Spleen (tissue), 11 donors: Measurements from ENCODE around the gene LOXL3. TPM values are rescaled to one million over a fixed set of nuclear protein-coding genes. Genes with fewer than 3 reads are reported as not detected.
A peak's percentile ranks its signal among the peaks of the same experiment; 100 is the strongest.

ENCODE experiments used
- DNase-seq: peaks from one replicate; pipeline ENCODE4 v3.0.0-alpha.2; 2020
- H3K27ac ChIP-seq, 8 donors: fragments of 200-600 bp; sonication (generic) in 7 of 8; 1 replicate in 4 of 8; 2 replicates in 4 of 8; pipeline versions ENCODE4 v1.5.0 to v1.8.0; 2016 to 2021; ENCODE audit warnings: inconsistent platforms in 4 of 8, mild to moderate bottlenecking in 4 of 8, moderate library complexity in 1 of 8
- H3K27me3 ChIP-seq, 7 donors: fragments of 200-600 bp; sonication (generic) in 6 of 7; replicated peaks in 1 of 7; 1 replicate in 4 of 7; 2 replicates in 3 of 7; pipeline versions ENCODE4 v1.5.0 to v1.8.0; 2016 to 2021; ENCODE audit warnings: inconsistent platforms in 3 of 7, mild to moderate bottlenecking in 1 of 7
- H3K36me3 ChIP-seq, 6 donors: fragments of 200-600 bp; sonication (generic) in 5 of 6; 1 replicate in 4 of 6; 2 replicates in 2 of 6; pipeline versions ENCODE4 v1.5.0 to v1.8.0; 2016 to 2021; ENCODE audit warnings: inconsistent platforms in 2 of 6
- H3K4me1 ChIP-seq, 6 donors: fragments of 200-600 bp; sonication (generic) in 5 of 6; 1 replicate in 3 of 6; 2 replicates in 3 of 6; pipeline versions ENCODE4 v1.5.0 to v1.8.0; 2016 to 2021; ENCODE audit warnings: inconsistent platforms in 3 of 6
- H3K4me3 ChIP-seq, 8 donors: fragments of 200-600 bp; sonication (generic) in 7 of 8; 1 replicate in 4 of 8; 2 replicates in 4 of 8; pipeline versions ENCODE4 v1.5.0 to v1.8.0; 2016 to 2021; ENCODE audit warnings: inconsistent platforms in 4 of 8, mild to moderate bottlenecking in 4 of 8, moderate library complexity in 2 of 8
- H3K9me3 ChIP-seq, 8 donors: fragments of 200-600 bp; sonication (generic) in 7 of 8; 1 replicate in 4 of 8; 2 replicates in 4 of 8; pipeline versions ENCODE4 v1.5.0 to v1.8.0; 2016 to 2021; ENCODE audit warnings: inconsistent platforms in 4 of 8
- CTCF ChIP-seq, 11 experiments: fragments of 200-600 bp in 7 of 11; fragments of 450-650 bp in 4 of 11; sonication (generic) in 4 of 11; IDR thresholded peaks in 8 of 11; conservative IDR thresholded peaks in 3 of 11; 1 replicate in 7 of 11; 2 replicates in 4 of 11; pipeline versions ENCODE4 v1.4.0 to v1.8.0; 2016 to 2021; ENCODE audit warnings: antibody characterized with exemption in 11 of 11, inconsistent platforms in 4 of 11, mild to moderate bottlenecking in 1 of 11
- POLR2A ChIP-seq, 3 donors: fragments of 450-650 bp; IDR thresholded peaks; one replicate each; pipeline ENCODE4 v1.5.1; 2017; ENCODE audit warnings: antibody characterized with exemption in 3 of 3, mild to moderate bottlenecking in 1 of 3
- POLR2AphosphoS5 ChIP-seq, 3 donors: sonication (generic); formaldehyde crosslinking; IDR thresholded peaks; one replicate each; pipeline ENCODE4 v1.5.1; 2017; ENCODE audit warnings: antibody characterized with exemption in 3 of 3
- WGBS, 5 donors: extraction: QIAGEN DNeasy Blood & Tissue Kit in 3 of 5; methylation state at CpG; one replicate each; pipeline versions ENCODE4 v1.1.5 to v1.1.7; 2013 to 2018; 5-methylcytosine and 5-hydroxymethylcytosine counted together
- intact Hi-C: fragments of 100-400 bp; cut with DNase I; formaldehyde crosslinking; loops from one replicate; pipeline ENCODE4 v1.15.0; 2023; ENCODE audit warnings: low total_unique reads
- polyA plus RNA-seq, 3 donors: library from polyadenylated mRNA; stranded (reverse); fragments of 200-250 nt; gene quantifications; one replicate each; pipeline ENCODE4 v1.2.1, GENCODE V29; 2013
- total RNA-seq, 7 donors: library from RNA; depleted of rRNA in 3 of 7; stranded (reverse); fragments of >200 nt in 3 of 7; fragmentation: NEBNext Ultra II Directional in 4 of 7; extraction: Animal tissue kit (Norgen Biotek cat#: 25700) in 4 of 7; gene quantifications; one replicate each; pipeline versions ENCODE4 v1.1.0 to v1.2.1, GENCODE V29; 2016 to 2021
- donor health status: healthy with polysubstance abuse.
- donor health status: DM: no; HTN: no; CAD: no; lungs with moderate emphysema.
- donor health status: DM: no; HTN: no; CAD: no.
- donor health status: Bipolar disorder and iron deficiency.
- donor health status: healthy.
- donor health status: DM: no; HTN: no; CAD: no.
- donor health status: DM: yes; HTN: yes; CAD: no.

The LOXL3 gene
- total and polyA plus RNA-seq, 10 donors = 1.8 to 27.4 (median 15.9) TPM

DNA sequence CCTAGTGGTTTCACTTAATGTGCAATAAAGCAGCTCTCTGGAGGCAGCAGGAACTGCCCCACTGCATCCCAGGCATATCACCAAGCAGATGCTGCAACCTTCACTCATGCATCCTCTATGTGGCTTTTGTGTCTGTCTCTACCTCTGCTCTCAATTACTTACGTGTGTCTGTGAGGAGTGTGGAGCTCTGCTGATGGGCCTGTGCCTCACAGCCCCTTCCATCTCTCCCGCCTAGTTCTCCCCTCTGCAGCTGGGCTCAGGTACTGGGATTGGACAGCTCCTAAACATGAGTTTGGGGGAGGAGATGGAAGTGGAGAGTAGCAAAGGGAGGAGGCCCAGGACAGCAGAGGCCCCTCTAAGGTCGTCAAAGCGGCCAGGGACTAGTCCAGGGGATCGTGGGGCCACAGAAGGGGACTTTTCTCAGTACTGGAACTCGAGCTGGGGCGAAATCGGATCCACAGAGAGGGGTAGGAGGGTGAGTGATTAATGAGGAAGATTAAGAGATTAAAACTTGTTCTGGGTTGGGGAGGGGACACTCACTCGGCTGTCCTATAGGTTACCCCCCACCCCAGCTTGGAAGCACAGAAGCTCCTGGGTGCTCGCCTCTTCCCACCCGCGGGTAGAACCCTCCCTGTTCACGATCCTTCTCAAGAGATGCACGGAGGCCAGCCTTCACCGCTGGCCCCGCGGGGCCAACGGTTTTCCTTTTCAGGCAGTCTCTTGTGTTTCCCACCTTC is 52.2 kb downstream of the LOXL3 start:
- H3K27me3 ChIP-seq = peaks cover 9 to 79% (median 42%) of the 10 kb centered on the region in 7 donors
- H3K4me3 ChIP-seq = peak overlapping the region in 1 of 8 donors; percentile 90

GRCh38 chr2:74500578-74500946 is 53.2 kb downstream of the LOXL3 start:
- intact Hi-C loops = loop anchor here (5.0 kb wide), 1 partner anchor 87 kb away; no protein-coding TSS in a partner anchor
- Histone ChIP-seq H3K9me3 (no peaks in the 10 kb centered on the region), H3K36me3 (peaks cover 0 to 16% (median 12%) of the 10 kb centered on the region in 6 donors), H3K4me1 (peaks cover 28 to 76% (median 68%) of the 10 kb centered on the region in 6 donors), H3K27ac (no peak overlapping the region), H3K27me3 (peaks cover 9 to 79% (median 42%) of the 10 kb centered on the region in 7 donors), H3K4me3 (no peak overlapping the region)
- TF ChIP-seq CTCF (IDR thresholded peaks at IDR 0.05 in 8 of 11, conservative IDR thresholded peaks at IDR 0.05 in 3 of 11) (no peak), POLR2A (IDR thresholded peaks at IDR 0.05) (no peak), POLR2AphosphoS5 (IDR thresholded peaks at IDR 0.05) (no peak)
- peak; percentile 18 for DNase-seq

More for the DNA sequence above, 52.2 kb downstream of the LOXL3 start:
- TF ChIP-seq POLR2A (IDR thresholded peaks at IDR 0.05) (no peak), POLR2AphosphoS5 (IDR thresholded peaks at IDR 0.05) (no peak), CTCF (IDR thresholded peaks at IDR 0.05 in 8 of 11, conservative IDR thresholded peaks at IDR 0.05 in 3 of 11) (no peak)
- Histone ChIP-seq H3K4me1 (peaks cover 37 to 86% (median 77%) of the 10 kb centered on the region in 6 donors), H3K9me3 (no peaks in the 10 kb centered on the region), H3K36me3 (peaks cover 0 to 23% (median 16%) of the 10 kb centered on the region in 6 donors), H3K27ac (no peak overlapping the region)
- peak; percentile 58 for DNase-seq
- 72 to 81% (median 73%) methylated on average over 18 of the region's 18 CpGs for WGBS, 5 donors
- intact Hi-C loops = loop anchor here (5.0 kb wide), 1 partner anchor 86 kb away; no protein-coding TSS in a partner anchor

DNA sequence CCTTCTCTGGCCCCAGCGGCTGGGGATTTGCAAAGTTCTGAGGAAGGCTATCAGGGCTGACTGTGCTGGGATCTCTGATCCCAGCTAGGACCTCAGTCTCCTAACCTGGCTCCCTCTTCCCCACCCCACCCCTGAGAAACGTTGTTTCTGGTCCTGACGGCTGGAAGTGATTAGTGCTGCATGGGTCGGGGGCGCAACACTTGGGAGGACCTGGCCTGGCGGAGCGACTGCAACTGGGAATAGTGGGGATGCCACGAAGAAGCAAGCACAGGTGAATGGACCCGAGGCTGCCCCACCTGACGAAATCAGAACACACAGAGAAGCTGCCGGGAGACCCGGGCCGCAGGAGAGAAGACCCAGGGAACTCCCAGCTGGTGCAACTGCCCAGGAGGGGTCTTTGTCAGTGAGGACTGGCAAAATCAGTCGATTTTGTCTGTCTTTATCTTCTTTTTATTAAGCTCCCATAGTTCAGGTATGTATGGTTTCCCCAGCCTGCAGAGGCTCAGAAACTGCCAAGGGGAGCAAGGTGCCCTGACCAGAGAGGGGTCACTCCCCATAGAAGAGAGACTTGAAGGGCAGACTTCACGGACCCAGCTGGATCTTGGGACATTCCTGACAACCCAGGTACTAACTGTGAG is 53.7 kb downstream of the LOXL3 start:
- Histone ChIP-seq H3K9me3 (no peaks in the 10 kb centered on the region), H3K27me3 (peaks cover 9 to 79% (median 42%) of the 10 kb centered on the region in 7 donors), H3K36me3 (peaks cover 0 to 11% (median 7%) of the 10 kb centered on the region in 6 donors), H3K4me3 (peak overlapping the region in 3 of 8 donors; percentile 50 to 68 (median 52)), H3K4me1 (peaks cover 24 to 71% (median 63%) of the 10 kb centered on the region in 6 donors), H3K27ac (no peak overlapping the region)
- peak; percentile 49 for DNase-seq
- 52 to 73% (median 56%) methylated on average over 15 of the region's 15 CpGs for WGBS, 5 donors
- intact Hi-C loops = loop anchor here (5.0 kb wide), 1 partner anchor 87 kb away; no protein-coding TSS in a partner anchor
- TF ChIP-seq POLR2A (IDR thresholded peaks at IDR 0.05) (no peak), CTCF (IDR thresholded peaks at IDR 0.05 in 8 of 11, conservative IDR thresholded peaks at IDR 0.05 in 3 of 11) (no peak), POLR2AphosphoS5 (IDR thresholded peaks at IDR 0.05) (no peak)
